IgD-negative memory B cell (primary cell): Measurements from ENCODE around the gene TXNDC5. TPM values are rescaled to one million over a fixed set of nuclear protein-coding genes. Genes with fewer than 3 reads are reported as not detected.

Experiments used
- H3K27ac Mint-ChIP-seq, 3 donors: one replicate each; pipeline ENCODE4 v1.8.0; 2020 to 2022; ENCODE audit warnings: mild to moderate bottlenecking in 3 of 3, mixed read lengths in 3 of 3, moderate library complexity in 1 of 3
- H3K27me3 Mint-ChIP-seq: one replicate; pipeline ENCODE4 v1.8.0; 2021; ENCODE audit warnings: mixed read lengths
- H3K36me3 Mint-ChIP-seq: one replicate; pipeline ENCODE4 v1.8.0; 2020; ENCODE audit warnings: mild to moderate bottlenecking, mixed read lengths
- H3K4me1 Mint-ChIP-seq, 3 donors: one replicate each; pipeline ENCODE4 v1.8.0; 2020 to 2022; ENCODE audit warnings: mixed read lengths in 3 of 3, mild to moderate bottlenecking in 1 of 3
- H3K4me3 Mint-ChIP-seq, 4 donors: one replicate each; pipeline ENCODE4 v1.8.0; 2020 to 2022; ENCODE audit warnings: mild to moderate bottlenecking in 4 of 4, mixed read lengths in 4 of 4, moderate library complexity in 3 of 4
- H3K9me3 Mint-ChIP-seq, 3 donors: one replicate each; pipeline ENCODE4 v1.8.0; 2020 to 2021; ENCODE audit warnings: mixed read lengths in 3 of 3, mild to moderate bottlenecking in 1 of 3
- polyA plus RNA-seq: library from polyadenylated mRNA; unstranded; fragments of 300-500 nt; fragmentation: Illumina TruSeq; gene quantifications from one replicate; pipeline ENCODE4 v1.2.3, GENCODE V29; 2021

TXNDC5 gene
- polyA plus RNA-seq, 1 donor from 2014 or later = 270 TPM

- Mint-ChIP-seq H3K27me3 (no peaks in the 10 kb centered on the region), H3K4me3 (no peak overlapping the region), H3K9me3 (no peaks in the 10 kb centered on the region), H3K27ac (peak overlapping the region in 2 of 3 donors; percentile 5 to 22), H3K36me3 (peaks cover 24% of the 10 kb centered on the region), H3K4me1 (no peaks in the 10 kb centered on the region)
Measured at GRCh38 chr6:7879980-7880717, 30.4 kb downstream of the TXNDC5 start.

GRCh38 chr6:7879579-7879978, 31.0 kb downstream of the TXNDC5 start:
- H3K4me1 Mint-ChIP-seq = no peaks in the 10 kb centered on the region
- peaks cover 20% of the 10 kb centered on the region for H3K36me3 Mint-ChIP-seq
- H3K9me3 Mint-ChIP-seq = no peaks in the 10 kb centered on the region
- no peak overlapping the region for H3K4me3 Mint-ChIP-seq
- no peak overlapping the region for H3K27ac Mint-ChIP-seq
- no peaks in the 10 kb centered on the region for H3K27me3 Mint-ChIP-seq

- no peak overlapping the region for H3K27ac Mint-ChIP-seq
- no peaks in the 10 kb centered on the region for H3K27me3 Mint-ChIP-seq
- H3K36me3 Mint-ChIP-seq = peaks cover 20% of the 10 kb centered on the region
- no peaks in the 10 kb centered on the region for H3K9me3 Mint-ChIP-seq
- no peak overlapping the region for H3K4me3 Mint-ChIP-seq
- H3K4me1 Mint-ChIP-seq = no peaks in the 10 kb centered on the region
Measured at GRCh38 chr6:7879043-7879442, 31.5 kb downstream of the TXNDC5 start.

DNA sequence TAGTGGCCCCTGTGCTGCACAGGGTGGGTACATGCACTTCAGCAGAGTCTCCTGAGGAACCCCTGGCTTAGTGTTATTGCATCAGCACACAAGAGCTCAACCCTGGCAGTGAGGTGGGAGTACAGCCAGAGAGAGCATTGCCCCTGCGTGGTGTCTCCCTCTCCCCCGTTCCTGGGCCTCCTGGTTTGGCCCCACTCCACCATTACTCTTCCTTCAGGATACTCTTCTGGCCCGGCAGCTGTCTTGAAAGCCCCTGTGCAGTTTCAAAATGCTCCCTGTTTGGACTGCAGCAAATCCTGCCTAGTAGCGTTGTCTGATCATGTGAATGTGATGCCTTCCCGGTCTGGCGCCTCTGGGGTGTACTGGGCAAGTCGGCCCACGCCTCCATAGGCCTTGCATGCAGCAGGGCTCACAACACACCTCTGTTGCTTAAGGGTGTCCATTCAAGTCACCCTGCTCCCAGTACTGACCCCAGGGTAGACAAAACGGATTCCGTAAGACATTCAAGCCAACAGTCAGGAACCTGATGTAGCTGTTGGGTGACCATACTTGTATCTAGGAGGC, 32.1 kb downstream of the TXNDC5 start:
- Mint-ChIP-seq H3K9me3 (peaks cover 0 to 6% (median 1%) of the 10 kb centered on the region in 3 donors), H3K27ac (peak overlapping the region in 1 of 3 donors; percentile 85), H3K27me3 (no peaks in the 10 kb centered on the region), H3K4me1 (no peaks in the 10 kb centered on the region), H3K4me3 (no peak overlapping the region), H3K36me3 (peaks cover 15% of the 10 kb centered on the region)

GRCh38 chr6:7868926-7869325, 41.7 kb downstream of the TXNDC5 start:
- peaks cover 5% of the 10 kb centered on the region for H3K27me3 Mint-ChIP-seq
- H3K36me3 Mint-ChIP-seq = no peaks in the 10 kb centered on the region
- H3K27ac Mint-ChIP-seq = no peak overlapping the region
- peaks cover 0 to 5% (median 4%) of the 10 kb centered on the region in 3 donors for H3K9me3 Mint-ChIP-seq
- no peaks in the 10 kb centered on the region for H3K4me1 Mint-ChIP-seq
- no peak overlapping the region for H3K4me3 Mint-ChIP-seq

- H3K4me1 Mint-ChIP-seq = no peaks in the 10 kb centered on the region
- H3K27ac Mint-ChIP-seq = no peak overlapping the region
- H3K4me3 Mint-ChIP-seq = no peak overlapping the region
- H3K9me3 Mint-ChIP-seq = no peaks in the 10 kb centered on the region
- H3K36me3 Mint-ChIP-seq = no peaks in the 10 kb centered on the region
- peaks cover 9% of the 10 kb centered on the region for H3K27me3 Mint-ChIP-seq
Measured at GRCh38 chr6:7866526-7866925, 44.1 kb downstream of the TXNDC5 start.

DNA sequence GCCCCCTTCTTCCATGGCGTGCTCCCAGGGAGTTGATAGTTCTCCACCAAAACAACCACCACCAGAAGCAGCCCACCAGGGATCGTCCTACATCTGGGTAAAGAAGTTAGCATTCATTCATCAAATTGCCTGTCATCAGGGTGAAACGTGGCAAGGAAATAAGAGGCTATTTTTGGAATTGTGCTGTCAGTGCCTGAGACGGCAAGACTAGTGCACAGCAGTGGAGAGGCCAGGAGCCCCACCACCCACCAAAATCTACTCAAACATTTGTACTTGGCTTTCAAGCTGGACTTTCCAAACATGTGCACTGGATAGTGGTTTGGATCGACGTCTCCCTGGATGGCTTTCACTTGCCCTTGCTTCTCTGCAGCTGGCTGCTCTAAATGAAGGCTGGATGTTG, 44.8 kb downstream of the TXNDC5 start:
- H3K4me3 Mint-ChIP-seq = no peak overlapping the region
- H3K27me3 Mint-ChIP-seq = peaks cover 9% of the 10 kb centered on the region
- H3K27ac Mint-ChIP-seq = peak overlapping the region in 1 of 3 donors; percentile 76
- H3K9me3 Mint-ChIP-seq = no peaks in the 10 kb centered on the region
- H3K36me3 Mint-ChIP-seq = no peaks in the 10 kb centered on the region
- no peaks in the 10 kb centered on the region for H3K4me1 Mint-ChIP-seq

GRCh38 chr6:7859591-7859990, 51.0 kb downstream of the TXNDC5 start:
- Mint-ChIP-seq H3K27me3 (peaks cover 6% of the 10 kb centered on the region), H3K4me3 (no peak overlapping the region), H3K27ac (no peak overlapping the region), H3K36me3 (peaks cover 2% of the 10 kb centered on the region), H3K4me1 (no peaks in the 10 kb centered on the region), H3K9me3 (no peaks in the 10 kb centered on the region)

- Mint-ChIP-seq H3K27me3 (peaks cover 5% of the 10 kb centered on the region), H3K9me3 (peaks cover 4 to 19% (median 11%) of the 10 kb centered on the region in 3 donors), H3K4me1 (no peaks in the 10 kb centered on the region), H3K36me3 (peaks cover 4% of the 10 kb centered on the region), H3K27ac (no peak overlapping the region), H3K4me3 (no peak overlapping the region)
Measured at GRCh38 chr6:7851780-7852179, 58.8 kb downstream of the TXNDC5 start.

DNA sequence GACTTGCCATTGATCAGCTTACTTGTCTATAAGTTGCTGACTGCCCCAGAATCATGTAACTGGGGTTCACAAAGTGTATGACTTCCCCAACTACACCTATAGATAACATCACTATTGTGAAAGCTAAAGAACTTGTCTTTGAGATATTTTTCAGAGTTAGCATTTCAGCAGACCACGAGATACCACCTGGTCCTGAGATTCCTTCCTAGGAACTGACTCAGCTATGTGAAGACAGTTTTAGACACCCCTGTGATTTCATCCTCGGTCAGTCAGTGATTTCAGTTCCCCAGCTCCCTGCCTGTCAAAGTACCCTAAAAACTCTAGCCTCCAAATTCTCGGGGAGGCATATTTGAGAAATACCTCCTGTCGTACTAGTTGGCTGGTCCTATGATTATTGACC, 62.4 kb downstream of the TXNDC5 start:
- peaks cover 4% of the 10 kb centered on the region for H3K36me3 Mint-ChIP-seq
- H3K4me3 Mint-ChIP-seq = no peak overlapping the region
- H3K9me3 Mint-ChIP-seq = peaks cover 4 to 19% (median 12%) of the 10 kb centered on the region in 3 donors
- H3K27ac Mint-ChIP-seq = no peak overlapping the region
- no peaks in the 10 kb centered on the region for H3K4me1 Mint-ChIP-seq
- peaks cover 8% of the 10 kb centered on the region for H3K27me3 Mint-ChIP-seq

GRCh38 chr6:7846966-7847818, 63.4 kb downstream of the TXNDC5 start:
- H3K36me3 Mint-ChIP-seq = peaks cover 4% of the 10 kb centered on the region
- H3K9me3 Mint-ChIP-seq = peaks cover 4 to 15% (median 12%) of the 10 kb centered on the region in 3 donors
- H3K4me1 Mint-ChIP-seq = no peaks in the 10 kb centered on the region
- H3K27me3 Mint-ChIP-seq = peaks cover 9% of the 10 kb centered on the region
- H3K27ac Mint-ChIP-seq = no peak overlapping the region
- H3K4me3 Mint-ChIP-seq = no peak overlapping the region

- Mint-ChIP-seq H3K9me3 (peaks cover 3 to 5% (median 4%) of the 10 kb centered on the region in 3 donors), H3K4me1 (no peaks in the 10 kb centered on the region), H3K27me3 (peaks cover 10% of the 10 kb centered on the region), H3K36me3 (no peaks in the 10 kb centered on the region), H3K27ac (peak overlapping the region in 1 of 3 donors; percentile 27), H3K4me3 (no peak overlapping the region)
Measured at GRCh38 chr6:7841781-7842468, 68.7 kb downstream of the TXNDC5 start.

GRCh38 chr6:7836371-7837026, 74.1 kb downstream of the TXNDC5 start:
- peaks cover 0 to 6% (median 0%) of the 10 kb centered on the region in 3 donors for H3K9me3 Mint-ChIP-seq
- no peak overlapping the region for H3K4me3 Mint-ChIP-seq
- H3K27ac Mint-ChIP-seq = no peak overlapping the region
- H3K27me3 Mint-ChIP-seq = peaks cover 4% of the 10 kb centered on the region
- no peaks in the 10 kb centered on the region for H3K4me1 Mint-ChIP-seq
- no peaks in the 10 kb centered on the region for H3K36me3 Mint-ChIP-seq

GRCh38 chr6:7833751-7834070, 76.9 kb downstream of the TXNDC5 start:
- Mint-ChIP-seq H3K4me3 (no peak overlapping the region), H3K27ac (no peak overlapping the region), H3K36me3 (peaks cover 1% of the 10 kb centered on the region), H3K9me3 (peaks cover 5 to 10% (median 10%) of the 10 kb centered on the region in 3 donors), H3K4me1 (no peaks in the 10 kb centered on the region), H3K27me3 (peaks cover 5% of the 10 kb centered on the region)
